GM10248 (cell line): ENCODE data around the gene CAPN9.

ENCODE experiments used
- CTCF ChIA-PET: fragments of 300-600 bp; sonication (Branson Sonifier 250); formaldehyde crosslinking; extraction: SDS; loops from one replicate; lab custom pipeline; 2021; ENCODE audit warnings: antibody characterized with exemption; lab: Yijun Ruan, JAX
- POLR2A ChIA-PET: fragments of 350-650 bp; sonication (Branson Sonifier 250); formaldehyde crosslinking; extraction: SDS; loops from one replicate; lab custom pipeline; 2020; ENCODE audit warnings: antibody characterized with exemption; lab: Yijun Ruan, JAX
- DNase-seq: peaks from one replicate; pipeline ENCODE4 v3.0.0; 2012; ENCODE audit errors: extremely low spot score
- TF ChIP-seq, protein P1 (sequence below): IDR thresholded peaks from 2 replicates; pipeline ENCODE4 v1.5.1; 2012; ENCODE audit warnings: mild to moderate bottlenecking, low read depth; ENCODE audit errors: extremely low read depth, missing control alignments, control extremely low read depth

CAPN9 gene

GRCh38 chr1:230702934-230703678 lies 44.1 kb upstream of the CAPN9 start:
- DNase-seq = no peak
- ChIA-PET CTCF (no interaction called here), POLR2A (no interaction called here)

DNA sequence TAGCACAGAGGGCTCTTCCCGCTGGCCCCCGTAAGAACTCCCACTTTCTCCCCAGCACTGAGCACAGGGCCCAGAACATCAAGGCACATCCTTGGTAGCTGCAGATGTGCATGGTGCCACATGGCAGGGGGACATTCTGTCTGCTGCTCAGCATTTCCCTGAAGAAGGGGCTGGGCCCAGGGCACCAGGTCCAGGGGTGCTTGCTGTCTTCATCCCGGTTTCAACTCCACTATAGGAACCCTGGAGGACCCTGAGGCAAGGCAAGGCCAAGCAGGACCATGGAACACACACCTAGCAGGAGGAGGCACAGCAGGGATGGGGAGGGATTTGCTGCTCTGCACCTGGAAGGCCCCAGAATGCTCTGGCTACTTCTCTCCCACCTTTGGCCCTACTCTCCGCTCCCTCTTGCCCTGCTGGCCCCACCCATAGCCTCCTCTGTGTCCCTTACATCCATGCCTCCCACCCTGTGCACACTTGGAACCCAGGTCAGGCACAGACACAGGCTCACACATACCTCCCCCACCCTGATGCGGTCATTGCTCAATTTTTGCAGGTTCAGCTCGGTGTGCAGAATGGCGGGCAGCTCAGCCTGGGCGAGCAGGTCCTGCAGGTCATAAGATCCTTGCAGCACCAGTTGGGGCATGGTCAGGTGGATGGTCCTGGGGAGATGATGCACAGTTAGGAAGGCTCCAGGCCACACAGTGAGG lies 43.4 kb upstream of the CAPN9 start:
- ChIA-PET CTCF (no interaction called here), POLR2A (no interaction called here)
- DNase-seq = no peak
- TF ChIP-seq, protein P1, sequence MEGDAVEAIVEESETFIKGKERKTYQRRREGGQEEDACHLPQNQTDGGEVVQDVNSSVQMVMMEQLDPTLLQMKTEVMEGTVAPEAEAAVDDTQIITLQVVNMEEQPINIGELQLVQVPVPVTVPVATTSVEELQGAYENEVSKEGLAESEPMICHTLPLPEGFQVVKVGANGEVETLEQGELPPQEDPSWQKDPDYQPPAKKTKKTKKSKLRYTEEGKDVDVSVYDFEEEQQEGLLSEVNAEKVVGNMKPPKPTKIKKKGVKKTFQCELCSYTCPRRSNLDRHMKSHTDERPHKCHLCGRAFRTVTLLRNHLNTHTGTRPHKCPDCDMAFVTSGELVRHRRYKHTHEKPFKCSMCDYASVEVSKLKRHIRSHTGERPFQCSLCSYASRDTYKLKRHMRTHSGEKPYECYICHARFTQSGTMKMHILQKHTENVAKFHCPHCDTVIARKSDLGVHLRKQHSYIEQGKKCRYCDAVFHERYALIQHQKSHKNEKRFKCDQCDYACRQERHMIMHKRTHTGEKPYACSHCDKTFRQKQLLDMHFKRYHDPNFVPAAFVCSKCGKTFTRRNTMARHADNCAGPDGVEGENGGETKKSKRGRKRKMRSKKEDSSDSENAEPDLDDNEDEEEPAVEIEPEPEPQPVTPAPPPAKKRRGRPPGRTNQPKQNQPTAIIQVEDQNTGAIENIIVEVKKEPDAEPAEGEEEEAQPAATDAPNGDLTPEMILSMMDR = no peak

More at GRCh38 chr1:230702934-230703678, 44.1 kb upstream of the CAPN9 start:
- TF ChIP-seq, protein P1 = no peak

DNA sequence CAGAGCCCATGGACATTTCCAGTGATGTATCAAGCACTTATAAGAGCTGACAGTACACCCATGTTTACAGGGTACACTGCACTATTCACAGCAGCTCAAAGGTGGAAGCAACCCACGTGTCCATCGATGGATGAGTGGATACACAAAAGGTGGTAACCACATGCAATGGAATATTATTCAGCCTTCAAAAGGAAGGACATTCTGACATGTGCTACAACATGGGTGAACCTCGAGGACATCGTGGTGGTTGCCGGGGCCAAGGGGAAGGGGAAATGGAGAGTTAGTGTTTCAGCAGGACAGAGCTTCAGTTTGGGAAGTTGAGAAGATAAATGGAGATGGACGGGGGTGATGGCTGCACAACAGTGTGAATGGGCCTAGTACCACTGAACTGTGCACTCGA lies 42.4 kb upstream of the CAPN9 start:
- ChIA-PET POLR2A (no interaction called here), CTCF (no interaction called here)
- no peak for DNase-seq
- TF ChIP-seq, protein P1 = no peak

DNA sequence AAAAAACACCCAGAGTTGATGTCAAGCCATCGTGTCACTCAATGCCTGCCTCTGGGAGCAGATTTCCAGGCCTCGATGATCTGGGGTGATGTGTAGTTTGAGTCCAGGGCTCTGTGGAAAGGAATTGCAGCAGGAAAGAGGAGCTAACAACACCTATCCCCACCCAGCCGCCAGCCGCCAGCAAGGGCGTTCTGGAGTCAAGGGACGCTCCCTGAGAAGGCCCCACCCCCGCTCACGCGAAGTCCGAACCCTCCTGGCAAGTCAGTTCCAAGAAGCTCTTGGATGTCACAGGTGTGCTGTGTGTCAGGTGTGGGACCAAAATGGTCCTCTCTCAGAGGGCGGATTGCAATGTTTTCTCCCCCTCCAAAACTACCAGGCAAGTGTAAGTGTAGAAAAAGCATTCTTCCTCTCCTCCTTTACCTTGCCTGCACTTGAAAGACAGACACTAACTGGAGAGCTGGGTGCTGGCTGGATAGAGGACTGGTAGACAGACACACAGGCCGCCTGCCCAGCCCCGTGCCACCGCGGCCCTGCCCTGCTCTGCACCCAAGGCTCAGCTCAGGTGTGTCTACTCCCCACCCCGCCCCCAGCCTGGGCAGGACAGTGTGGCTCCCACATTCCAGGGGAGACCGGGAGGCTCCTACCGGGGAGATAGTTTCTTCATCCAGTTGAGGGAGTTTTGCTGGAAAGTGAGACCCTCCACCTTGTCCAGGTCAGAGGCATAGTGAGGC lies 41.7 kb upstream of the CAPN9 start:
- TF ChIP-seq, protein P1 = no peak
- CTCF ChIA-PET = no interaction called here
- POLR2A ChIA-PET = no interaction called here
- DNase-seq = no peak

- DNase-seq = no peak
- CTCF ChIA-PET = no interaction called here
- TF ChIP-seq, protein P1 = no peak
- POLR2A ChIA-PET = no interaction called here
These were observed 41.0 kb upstream of the CAPN9 start for GRCh38 chr1:230706020-230706699.
